Measurements from ENCODE around the gene SPATA13.

The SPATA13 gene

GRCh38 chr13:24264976-24265375 lies 104.5 kb downstream of the SPATA13 start:
- peak; percentile 75 for DNase-seq

- DNase-seq, result no peak
Measured at GRCh38 chr13:24265453-24265852, 104.9 kb downstream of the SPATA13 start.

- DNase-seq, result no peak
Measured at GRCh38 chr13:24267274-24267673, 106.8 kb downstream of the SPATA13 start.

GRCh38 chr13:24267801-24268200 lies 107.3 kb downstream of the SPATA13 start:
- DNase-seq, result no peak

- DNase-seq, result no peak
Measured at GRCh38 chr13:24269821-24270220, 109.3 kb downstream of the SPATA13 start.

- DNase-seq, result peak; percentile 48
Measured at GRCh38 chr13:24270639-24271141, 110.2 kb downstream of the SPATA13 start.

- no peak for DNase-seq
Measured at GRCh38 chr13:24271231-24271600, 110.7 kb downstream of the SPATA13 start.

GRCh38 chr13:24271601-24272451 lies 111.3 kb downstream of the SPATA13 start:
- peak; percentile 53 for DNase-seq

- no peak for DNase-seq
Measured at GRCh38 chr13:24272452-24273161, 112.1 kb downstream of the SPATA13 start.

GRCh38 chr13:24273926-24274325 lies 113.4 kb downstream of the SPATA13 start:
- no peak for DNase-seq

- peak; percentile 62 for DNase-seq
Measured at GRCh38 chr13:24274452-24275021, 114.0 kb downstream of the SPATA13 start.

- DNase-seq, result no peak
Measured at GRCh38 chr13:24275041-24275440, 114.5 kb downstream of the SPATA13 start.

- DNase-seq, result no peak
Measured at GRCh38 chr13:24276306-24276705, 115.8 kb downstream of the SPATA13 start.

GRCh38 chr13:24276861-24277260 lies 116.3 kb downstream of the SPATA13 start:
- DNase-seq, result no peak

- no peak for DNase-seq
Measured at GRCh38 chr13:24277761-24278160, 117.2 kb downstream of the SPATA13 start.

- DNase-seq, result no peak
Measured at GRCh38 chr13:24279327-24280110, 119.0 kb downstream of the SPATA13 start.

- no peak for DNase-seq
Measured at GRCh38 chr13:24280720-24281119, 120.2 kb downstream of the SPATA13 start.

GRCh38 chr13:24281188-24282008 lies 120.9 kb downstream of the SPATA13 start:
- no peak for DNase-seq

GRCh38 chr13:24282256-24282655 lies 121.7 kb downstream of the SPATA13 start:
- DNase-seq, result no peak

- no peak for DNase-seq
Measured at GRCh38 chr13:24284889-24285565, 124.5 kb downstream of the SPATA13 start.

GRCh38 chr13:24286624-24287023 lies 126.1 kb downstream of the SPATA13 start:
- DNase-seq, result no peak

All from activated naive CD4-positive, alpha-beta T cell treated with anti-CD3 and anti-CD28 coated beads, Interleukin-2, amount 50 U/mL, for 16 hours (primary cell).